IgD-negative memory B cell (primary cell): ENCODE results near the gene BCL2L12. TPM values are rescaled to one million over a fixed set of nuclear protein-coding genes. Genes with fewer than 3 reads are reported as not detected.

ENCODE experiments used
- H3K27ac Mint-ChIP-seq, 3 donors: one replicate each; pipeline ENCODE4 v1.8.0; 2020 to 2022; ENCODE audit warnings: mild to moderate bottlenecking in 3 of 3, mixed read lengths in 3 of 3, moderate library complexity in 1 of 3
- H3K27me3 Mint-ChIP-seq: one replicate; pipeline ENCODE4 v1.8.0; 2021; ENCODE audit warnings: mixed read lengths
- H3K36me3 Mint-ChIP-seq: one replicate; pipeline ENCODE4 v1.8.0; 2020; ENCODE audit warnings: mild to moderate bottlenecking, mixed read lengths
- H3K4me1 Mint-ChIP-seq, 3 donors: one replicate each; pipeline ENCODE4 v1.8.0; 2020 to 2022; ENCODE audit warnings: mixed read lengths in 3 of 3, mild to moderate bottlenecking in 1 of 3
- H3K4me3 Mint-ChIP-seq, 4 donors: one replicate each; pipeline ENCODE4 v1.8.0; 2020 to 2022; ENCODE audit warnings: mild to moderate bottlenecking in 4 of 4, mixed read lengths in 4 of 4, moderate library complexity in 3 of 4
- H3K9me3 Mint-ChIP-seq, 3 donors: one replicate each; pipeline ENCODE4 v1.8.0; 2020 to 2021; ENCODE audit warnings: mixed read lengths in 3 of 3, mild to moderate bottlenecking in 1 of 3
- polyA plus RNA-seq: library from polyadenylated mRNA; unstranded; fragments of 300-500 nt; fragmentation: Illumina TruSeq; gene quantifications from one replicate; pipeline ENCODE4 v1.2.3, GENCODE V29; 2021

The BCL2L12 gene
- polyA plus RNA-seq, 1 donor from 2014 or later: 16.8 TPM

- H3K9me3 Mint-ChIP-seq: no peaks in the 10 kb centered on the region
- peaks cover 4% of the 10 kb centered on the region for H3K36me3 Mint-ChIP-seq
- H3K4me1 Mint-ChIP-seq: peaks cover 17 to 21% (median 18%) of the 10 kb centered on the region in 3 donors
- peak overlapping the region; percentile 91 to 99 (median 98) for H3K27ac Mint-ChIP-seq
- peak overlapping the region; percentile 96 to 100 (median 98) for H3K4me3 Mint-ChIP-seq
- peaks cover 2% of the 10 kb centered on the region for H3K27me3 Mint-ChIP-seq
These were observed 740 bp upstream of the BCL2L12 start for GRCh38 chr19:49665036-49665350.

GRCh38 chr19:49666120-49666444 is 349 bp downstream of the BCL2L12 start:
- Mint-ChIP-seq H3K36me3 (peaks cover 4% of the 10 kb centered on the region), H3K27ac (peak overlapping the region in 2 of 3 donors; percentile 91 to 98), H3K9me3 (no peaks in the 10 kb centered on the region), H3K4me3 (peak overlapping the region; percentile 96 to 100 (median 98)), H3K27me3 (peaks cover 2% of the 10 kb centered on the region), H3K4me1 (peaks cover 17 to 19% (median 18%) of the 10 kb centered on the region in 3 donors)

GRCh38 chr19:49667473-49667872 is 1.7 kb downstream of the BCL2L12 start:
- Mint-ChIP-seq H3K27ac (peak overlapping the region in 1 of 3 donors; percentile 68), H3K9me3 (no peaks in the 10 kb centered on the region), H3K36me3 (peaks cover 4% of the 10 kb centered on the region), H3K4me3 (peak overlapping the region in 2 of 4 donors; percentile 30 to 96), H3K27me3 (peaks cover 2% of the 10 kb centered on the region), H3K4me1 (peaks cover 24 to 26% (median 25%) of the 10 kb centered on the region in 3 donors)

DNA sequence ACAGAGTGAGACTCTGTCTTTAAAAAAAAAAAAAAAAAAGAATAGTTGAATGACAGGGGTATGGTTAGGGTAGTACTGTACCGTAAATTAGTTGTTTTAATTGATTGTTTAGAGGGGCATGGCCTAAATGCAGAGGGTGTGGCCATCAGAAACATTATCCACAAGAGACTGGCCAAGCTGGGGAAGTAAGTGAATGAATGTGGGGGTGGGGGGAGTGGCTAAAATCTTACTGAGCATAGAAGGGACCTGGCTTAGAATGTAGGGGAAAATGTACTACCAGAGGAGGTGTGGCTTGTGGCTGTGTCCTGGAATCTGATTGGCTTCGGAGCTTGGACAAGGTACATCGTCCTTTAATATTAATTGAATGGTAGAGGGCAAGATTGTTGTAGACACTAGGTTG is 3.8 kb downstream of the BCL2L12 start:
- Mint-ChIP-seq H3K4me1 (peaks cover 30 to 32% (median 31%) of the 10 kb centered on the region in 3 donors), H3K4me3 (no peak overlapping the region), H3K9me3 (no peaks in the 10 kb centered on the region), H3K27ac (peak overlapping the region in 1 of 3 donors; percentile 31), H3K27me3 (peaks cover 2% of the 10 kb centered on the region), H3K36me3 (peaks cover 4% of the 10 kb centered on the region)

GRCh38 chr19:49672131-49672919 is 6.6 kb downstream of the BCL2L12 start:
- Mint-ChIP-seq H3K9me3 (no peaks in the 10 kb centered on the region), H3K4me1 (peaks cover 20 to 31% (median 31%) of the 10 kb centered on the region in 3 donors), H3K27me3 (no peaks in the 10 kb centered on the region), H3K27ac (peak overlapping the region in 2 of 3 donors; percentile 56 to 76), H3K4me3 (peak overlapping the region; percentile 55 to 90 (median 66)), H3K36me3 (peaks cover 2% of the 10 kb centered on the region)

DNA sequence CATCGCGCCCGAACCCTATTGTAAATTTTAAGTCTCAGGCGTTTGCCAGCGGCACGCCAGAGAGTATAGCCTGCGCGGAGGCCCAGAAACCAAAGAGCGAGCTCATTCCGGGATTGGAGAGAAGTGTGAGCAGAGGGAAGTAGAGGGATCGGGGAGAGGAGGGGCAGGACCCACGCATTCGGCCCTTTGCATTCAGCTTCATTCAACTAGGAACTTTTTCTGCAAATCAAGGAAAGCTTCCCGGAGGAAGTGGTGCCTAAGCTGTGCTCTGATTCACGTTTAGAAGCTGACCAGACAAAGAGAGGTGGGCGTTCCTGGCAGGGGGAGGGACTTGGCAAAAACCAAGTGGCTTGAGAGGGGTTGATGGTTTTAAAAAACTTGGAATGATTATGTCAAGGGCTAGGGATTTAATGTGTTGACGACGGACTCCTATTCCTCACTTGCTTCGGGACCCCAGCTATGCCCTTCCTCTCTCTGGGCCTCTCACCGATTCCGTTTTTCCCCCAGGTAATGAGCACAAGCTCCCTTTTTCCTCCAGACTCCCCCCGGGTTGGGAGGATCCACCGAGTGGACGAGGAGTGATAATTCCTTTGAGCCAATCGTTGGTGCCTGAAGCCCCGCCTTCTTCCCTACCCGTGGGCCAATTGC is 10.5 kb downstream of the BCL2L12 start:
- peaks cover 37 to 43% (median 41%) of the 10 kb centered on the region in 3 donors for H3K4me1 Mint-ChIP-seq

GRCh38 chr19:49676784-49677230 is 11.1 kb downstream of the BCL2L12 start:
- H3K9me3 Mint-ChIP-seq: no peaks in the 10 kb centered on the region
- peaks cover 37 to 43% (median 41%) of the 10 kb centered on the region in 3 donors for H3K4me1 Mint-ChIP-seq
- peak overlapping the region; percentile 96 to 99 (median 98) for H3K4me3 Mint-ChIP-seq
- peak overlapping the region; percentile 97 to 99 (median 98) for H3K27ac Mint-ChIP-seq
- no peaks in the 10 kb centered on the region for H3K27me3 Mint-ChIP-seq
- H3K36me3 Mint-ChIP-seq: no peaks in the 10 kb centered on the region

More for the DNA sequence above, 10.5 kb downstream of the BCL2L12 start:
- Mint-ChIP-seq H3K4me3 (peak overlapping the region; percentile 96 to 99 (median 98)), H3K9me3 (no peaks in the 10 kb centered on the region), H3K36me3 (no peaks in the 10 kb centered on the region), H3K27ac (peak overlapping the region; percentile 97 to 99 (median 98)), H3K27me3 (no peaks in the 10 kb centered on the region)

DNA sequence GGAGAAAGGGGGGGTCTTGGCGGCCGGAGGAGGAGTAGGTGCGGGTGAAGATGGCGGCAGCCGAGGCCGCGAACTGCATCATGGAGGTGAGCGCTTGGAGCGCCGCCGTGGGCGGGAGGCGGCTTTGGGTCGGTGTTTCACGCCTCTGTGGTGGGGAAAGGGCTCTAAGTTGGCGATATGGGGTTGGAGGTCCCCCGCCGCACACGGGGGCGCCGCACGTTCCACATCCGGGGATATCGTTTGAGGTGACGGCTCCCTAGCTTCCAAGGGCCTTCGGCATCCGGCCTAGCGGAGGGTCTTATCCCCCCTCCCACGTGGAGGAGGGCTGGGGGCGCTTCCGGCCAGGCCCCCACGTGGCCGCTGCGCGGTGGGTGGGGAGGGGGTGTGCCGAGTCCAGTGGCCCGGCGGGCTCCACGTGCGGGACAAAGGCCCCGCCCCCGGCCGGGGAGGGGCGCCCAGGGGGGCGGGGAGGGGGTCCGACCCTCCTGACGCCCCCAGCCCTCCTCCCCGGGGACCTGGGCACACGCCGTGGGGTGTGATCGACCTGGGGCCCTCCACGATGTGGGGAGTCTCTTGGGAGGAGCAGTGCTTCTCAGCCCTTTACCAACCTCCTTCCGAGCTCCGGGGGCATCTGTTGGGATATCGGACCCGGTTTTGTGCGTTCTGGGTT is 11.6 kb downstream of the BCL2L12 start, which contains the start of gene PRMT1:
PRMT1 (plus strand) TSS at position 41 of the 670 bp plus-strand sequence; CDS start at position 51, 10 bp downstream.
- Mint-ChIP-seq H3K27ac (peak within 1 kb of the TSS; percentile 97 to 99 (median 98)), H3K9me3 (no peaks in the 10 kb centered on the region), H3K36me3 (peaks cover 2% of the 10 kb centered on the region), H3K4me1 (peaks cover 32 to 38% (median 35%) of the 10 kb centered on the region in 3 donors), H3K27me3 (no peaks in the 10 kb centered on the region), H3K4me3 (peak within 1 kb of the TSS; percentile 96 to 99 (median 98))

DNA sequence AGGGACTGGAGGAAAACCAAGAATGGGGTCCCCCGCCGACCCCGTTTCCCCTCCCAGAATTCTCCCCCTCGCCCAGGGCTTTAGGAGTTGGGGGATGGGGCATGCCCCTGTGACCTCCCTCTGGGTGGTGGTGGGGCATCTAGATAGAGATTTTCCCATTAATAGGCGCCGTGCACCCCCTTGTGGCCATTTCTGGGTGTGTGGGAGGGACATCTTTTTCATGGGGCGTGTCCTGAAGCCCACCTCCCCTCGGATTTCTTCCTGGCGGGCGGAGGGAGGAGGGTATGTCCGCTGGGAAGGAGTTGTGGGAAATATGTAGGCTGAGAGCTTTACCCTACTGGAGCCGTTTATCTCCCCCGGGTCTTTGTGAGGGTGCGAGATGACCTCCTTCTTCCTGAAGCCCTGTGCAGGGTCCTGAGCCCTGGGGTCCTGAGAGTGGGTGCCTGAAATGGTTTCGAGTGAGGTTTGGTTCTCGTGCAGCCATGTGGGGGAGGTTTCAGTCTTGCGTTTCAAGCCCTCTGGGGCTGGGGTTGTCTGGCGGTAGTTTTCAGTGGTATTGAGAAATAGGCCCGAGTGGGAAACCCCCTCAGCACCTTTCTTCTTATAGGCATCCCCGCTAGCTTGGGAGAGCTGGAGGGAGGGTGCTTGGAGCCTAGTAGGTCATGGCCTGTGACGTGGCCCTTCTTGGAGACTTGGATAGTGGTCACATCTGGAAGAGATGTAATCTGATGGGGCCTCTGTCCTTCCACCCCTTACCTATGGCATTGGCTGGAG is 12.4 kb downstream of the BCL2L12 start:
- Mint-ChIP-seq H3K4me3 (peak overlapping the region; percentile 88 to 98 (median 97)), H3K27ac (peak overlapping the region; percentile 97 to 99 (median 98)), H3K9me3 (no peaks in the 10 kb centered on the region), H3K27me3 (no peaks in the 10 kb centered on the region), H3K36me3 (peaks cover 4% of the 10 kb centered on the region), H3K4me1 (peaks cover 30 to 37% (median 33%) of the 10 kb centered on the region in 3 donors)

GRCh38 chr19:49678985-49679770 is 13.4 kb downstream of the BCL2L12 start:
- peaks cover 20 to 26% (median 23%) of the 10 kb centered on the region in 3 donors for H3K4me1 Mint-ChIP-seq
- H3K27ac Mint-ChIP-seq: peak overlapping the region; percentile 97 to 99 (median 98)
- H3K9me3 Mint-ChIP-seq: no peaks in the 10 kb centered on the region
- H3K36me3 Mint-ChIP-seq: peaks cover 6% of the 10 kb centered on the region
- H3K27me3 Mint-ChIP-seq: no peaks in the 10 kb centered on the region
- peak overlapping the region; percentile 34 to 98 (median 91) for H3K4me3 Mint-ChIP-seq

- Mint-ChIP-seq H3K36me3 (peaks cover 6% of the 10 kb centered on the region), H3K4me3 (peak overlapping the region in 3 of 4 donors; percentile 82 to 90 (median 84)), H3K4me1 (peaks cover 19 to 22% (median 21%) of the 10 kb centered on the region in 3 donors), H3K27ac (peak overlapping the region; percentile 73 to 97 (median 88)), H3K27me3 (no peaks in the 10 kb centered on the region), H3K9me3 (no peaks in the 10 kb centered on the region)
These were observed 14.2 kb downstream of the BCL2L12 start for GRCh38 chr19:49679771-49680413.

GRCh38 chr19:49680421-49681351 is 15.0 kb downstream of the BCL2L12 start:
- no peaks in the 10 kb centered on the region for H3K27me3 Mint-ChIP-seq
- peaks cover 19 to 22% (median 21%) of the 10 kb centered on the region in 3 donors for H3K4me1 Mint-ChIP-seq
- H3K4me3 Mint-ChIP-seq: peak overlapping the region in 3 of 4 donors; percentile 70 to 82 (median 79)
- H3K9me3 Mint-ChIP-seq: no peaks in the 10 kb centered on the region
- peak overlapping the region; percentile 73 to 92 (median 88) for H3K27ac Mint-ChIP-seq
- H3K36me3 Mint-ChIP-seq: peaks cover 9% of the 10 kb centered on the region
